Stimulated activated naive CD4-positive, alpha-beta T cell (primary cell): Measurements from ENCODE around the gene GTF2H2.
"Not testable (repeated sequence)": the region's sequence is repeated elsewhere in the genome, so short reads cannot be mapped to it uniquely, and the experiment has no call there.

Source experiments
- DNase-seq, 6 experiments: peaks; one replicate each; lab custom pipeline; 2025; lab: John Stamatoyannopoulos, UW

Gene GTF2H2

GRCh38 chr5:71067262-71067928, at the start of gene GTF2H2:
Gene GTF2H2, minus strand, starts transcription at chr5:71067676. Its CDS starts 4,913 bp downstream, at chr5:71062763.
- not testable (repeated sequence) for DNase-seq

DNA sequence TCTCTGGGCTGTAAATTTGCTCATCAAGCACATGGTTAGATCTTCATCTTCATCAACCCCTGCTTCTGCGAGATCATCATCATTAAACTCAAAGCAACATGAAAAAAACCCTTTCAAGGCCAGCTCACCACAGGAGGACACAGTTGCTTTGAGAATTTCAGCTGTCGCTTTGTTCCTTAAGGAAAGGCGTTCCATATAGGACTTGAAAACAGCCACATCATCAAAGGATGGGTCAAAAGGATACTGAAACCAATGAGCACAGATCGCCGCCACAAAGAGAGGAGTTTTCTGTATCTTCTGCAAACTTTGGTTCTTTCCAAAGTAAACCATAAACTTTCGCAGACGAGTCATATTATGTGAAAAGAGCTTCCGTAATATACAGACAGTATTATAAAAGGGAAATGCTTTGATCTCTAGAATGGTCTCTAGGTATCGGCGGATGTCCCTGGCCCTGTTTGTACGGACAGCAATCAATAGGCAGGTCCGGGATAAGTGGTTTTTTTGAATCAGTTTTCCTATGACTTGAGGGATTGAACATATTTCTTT, 42.3 kb upstream of the GTF2H2 start:
- DNase-seq, result not testable (repeated sequence)

DNA sequence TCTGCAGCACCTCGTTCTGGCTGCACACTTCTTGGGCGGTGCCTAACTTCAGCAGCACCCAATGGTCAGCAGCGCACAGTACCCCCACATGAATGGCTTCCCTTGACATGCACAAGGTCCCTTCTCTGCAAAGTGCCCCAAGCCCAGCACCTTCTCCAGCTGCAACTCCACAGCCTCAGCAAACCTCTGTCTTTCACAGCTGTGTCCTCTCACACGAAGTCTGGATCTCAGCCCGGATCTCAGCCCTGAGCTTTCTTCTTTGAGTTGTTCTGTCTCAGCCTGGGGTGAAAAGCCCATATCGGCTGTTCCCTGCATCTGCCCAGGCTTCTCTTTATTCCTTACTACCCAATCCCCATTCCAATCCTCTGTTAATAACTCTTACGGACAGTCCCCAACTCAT, 32.5 kb upstream of the GTF2H2 start:
- DNase-seq, result not testable (repeated sequence)

- DNase-seq, result not testable (repeated sequence)
These were observed 30.4 kb upstream of the GTF2H2 start for GRCh38 chr5:71097930-71098203.

DNA sequence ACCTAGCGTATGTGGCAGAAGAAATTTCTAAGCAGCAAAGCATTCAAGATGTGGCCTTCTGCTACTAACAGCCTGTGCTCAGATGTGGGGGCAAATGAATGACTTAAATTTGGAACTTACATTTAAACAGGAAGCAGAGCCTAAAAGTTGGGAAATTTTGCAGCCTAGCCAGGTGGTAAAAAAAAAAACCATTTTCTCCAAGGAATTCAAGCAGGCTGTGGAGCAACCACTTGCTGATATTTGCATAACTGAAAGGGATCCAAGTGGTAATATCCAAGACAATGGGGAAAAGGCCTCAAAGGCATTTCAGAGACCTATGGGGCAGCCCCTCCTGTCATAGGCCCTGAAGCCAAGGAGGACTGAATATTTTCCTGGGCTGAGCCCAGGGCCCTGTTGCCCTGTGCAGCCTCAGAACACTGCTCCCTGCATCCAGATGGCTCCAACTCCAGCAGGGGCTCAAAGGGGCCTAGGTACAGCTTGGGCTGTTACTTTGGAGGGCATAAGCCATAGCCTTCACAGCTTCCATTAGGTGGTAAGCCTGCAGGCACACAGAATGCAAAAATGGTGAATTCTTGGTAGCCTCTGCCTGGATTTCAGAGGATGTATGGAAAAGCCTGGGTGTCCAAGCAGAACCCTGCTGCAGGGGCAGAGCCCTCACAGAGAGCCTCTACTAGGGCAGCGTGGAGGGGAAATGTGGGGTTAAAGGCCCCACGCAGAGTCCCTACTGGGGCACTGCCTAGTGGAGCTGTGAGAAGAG, 29.9 kb upstream of the GTF2H2 start:
- DNase-seq, result not testable (repeated sequence)

DNA sequence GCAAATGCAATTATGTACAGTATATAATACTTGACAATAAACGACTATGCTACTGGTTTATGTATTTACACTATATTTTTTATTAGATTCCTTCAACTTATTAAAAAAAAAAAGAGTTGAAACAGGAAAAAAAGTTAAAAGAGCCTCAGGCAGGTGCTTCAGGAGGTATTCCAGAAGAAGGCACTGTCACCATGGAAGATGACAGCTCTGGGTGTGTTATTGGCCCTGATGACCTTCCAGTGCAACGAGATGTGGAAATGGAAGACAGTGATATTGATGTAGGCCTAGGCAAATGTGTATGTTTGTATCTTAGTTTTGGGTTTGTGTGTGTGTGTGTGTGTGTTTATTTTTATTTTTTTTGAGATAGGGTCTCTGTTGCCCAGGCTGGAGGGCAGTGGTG, 22.3 kb upstream of the GTF2H2 start:
- DNase-seq, result not testable (repeated sequence)

DNA sequence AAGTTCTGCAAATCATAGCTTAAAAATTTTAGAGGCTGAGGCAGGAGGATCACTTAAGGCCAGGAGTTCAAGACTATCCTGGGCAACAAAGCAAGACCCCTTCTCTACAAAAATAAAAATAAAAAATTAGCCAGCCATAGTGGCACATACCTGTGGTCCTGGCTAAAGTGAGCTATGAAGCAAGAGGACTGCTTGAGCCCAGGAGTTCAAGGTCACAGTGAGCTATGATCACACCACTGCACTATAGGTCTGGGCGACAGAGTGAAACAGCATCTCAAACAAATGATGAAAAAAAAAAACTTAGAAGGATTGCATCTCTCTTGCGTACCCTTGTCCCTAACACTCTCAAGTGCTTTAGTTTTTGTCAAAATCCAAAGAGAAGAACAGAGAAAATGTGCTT, 21.3 kb upstream of the GTF2H2 start:
- DNase-seq, result not testable (repeated sequence)

GRCh38 chr5:71086145-71086544, 18.7 kb upstream of the GTF2H2 start:
- DNase-seq, result not testable (repeated sequence)

- DNase-seq, result not testable (repeated sequence)
These were observed 17.0 kb upstream of the GTF2H2 start for GRCh38 chr5:71084280-71085063.

DNA sequence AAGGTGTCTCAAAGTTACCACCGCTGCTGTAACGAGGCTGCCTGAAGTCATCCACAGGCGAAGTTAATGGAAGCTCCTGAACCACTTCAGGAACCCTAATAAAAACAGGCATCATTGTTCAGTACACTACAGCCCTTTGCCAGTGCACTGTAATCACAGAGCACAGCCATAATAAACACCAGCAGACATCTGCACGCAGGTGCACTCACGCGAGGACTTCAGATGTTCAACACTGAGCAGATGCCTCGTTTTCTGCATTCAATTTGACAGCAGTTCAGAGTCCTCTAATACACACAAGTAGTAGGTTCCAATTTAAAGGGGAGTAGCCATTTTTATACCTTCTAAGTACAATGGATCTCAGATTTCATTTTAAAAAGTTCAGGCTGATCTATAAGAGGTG, 15.4 kb upstream of the GTF2H2 start:
- not testable (repeated sequence) for DNase-seq

- DNase-seq, result not testable (repeated sequence)
These were observed 14.9 kb upstream of the GTF2H2 start for GRCh38 chr5:71082340-71082739.

GRCh38 chr5:71061322-71061721, 6.2 kb downstream of the GTF2H2 start:
- DNase-seq, result not testable (repeated sequence)

DNA sequence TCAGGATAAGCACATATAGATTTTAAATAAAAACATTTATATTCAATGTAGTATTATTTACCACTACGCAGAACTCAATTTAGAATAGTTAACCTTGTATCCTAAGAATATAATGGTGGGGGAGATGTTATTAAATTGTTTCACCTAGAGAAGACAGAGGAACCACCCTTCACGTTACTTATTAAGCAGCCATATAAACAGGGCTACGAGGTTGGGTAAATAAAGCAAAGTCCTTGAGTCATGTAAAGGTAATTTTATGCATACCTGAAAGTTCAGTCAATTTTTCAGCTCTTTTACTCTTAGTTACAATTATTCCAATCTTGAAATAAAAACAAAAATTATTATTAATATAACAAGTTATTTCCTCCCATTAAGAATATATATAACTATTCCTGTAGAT, 8.1 kb downstream of the GTF2H2 start:
- not testable (repeated sequence) for DNase-seq

- not testable (repeated sequence) for DNase-seq
These were observed 22.7 kb downstream of the GTF2H2 start for GRCh38 chr5:71044808-71045207.

DNA sequence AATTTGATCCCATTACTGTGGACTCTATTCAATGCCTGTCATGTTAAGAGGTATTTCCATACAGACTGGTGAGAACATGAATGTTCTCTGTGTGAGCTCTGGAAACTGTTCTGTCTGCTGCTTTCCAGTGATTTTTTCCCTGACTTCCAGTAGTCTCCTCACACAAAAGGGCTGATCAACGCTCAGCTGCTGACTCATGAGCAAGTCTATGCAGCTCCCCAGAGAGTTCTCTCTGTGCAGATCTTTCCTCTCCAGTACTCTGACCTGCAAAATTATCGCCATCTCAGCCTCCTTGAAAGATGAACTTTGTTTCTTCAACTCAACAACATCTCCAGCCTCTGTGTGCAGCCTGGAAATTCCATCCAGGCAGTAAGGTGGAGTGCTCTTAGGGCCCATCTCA, 23.3 kb downstream of the GTF2H2 start:
- not testable (repeated sequence) for DNase-seq

GRCh38 chr5:71031046-71031776, 36.3 kb downstream of the GTF2H2 start:
- DNase-seq, result not testable (repeated sequence)

DNA sequence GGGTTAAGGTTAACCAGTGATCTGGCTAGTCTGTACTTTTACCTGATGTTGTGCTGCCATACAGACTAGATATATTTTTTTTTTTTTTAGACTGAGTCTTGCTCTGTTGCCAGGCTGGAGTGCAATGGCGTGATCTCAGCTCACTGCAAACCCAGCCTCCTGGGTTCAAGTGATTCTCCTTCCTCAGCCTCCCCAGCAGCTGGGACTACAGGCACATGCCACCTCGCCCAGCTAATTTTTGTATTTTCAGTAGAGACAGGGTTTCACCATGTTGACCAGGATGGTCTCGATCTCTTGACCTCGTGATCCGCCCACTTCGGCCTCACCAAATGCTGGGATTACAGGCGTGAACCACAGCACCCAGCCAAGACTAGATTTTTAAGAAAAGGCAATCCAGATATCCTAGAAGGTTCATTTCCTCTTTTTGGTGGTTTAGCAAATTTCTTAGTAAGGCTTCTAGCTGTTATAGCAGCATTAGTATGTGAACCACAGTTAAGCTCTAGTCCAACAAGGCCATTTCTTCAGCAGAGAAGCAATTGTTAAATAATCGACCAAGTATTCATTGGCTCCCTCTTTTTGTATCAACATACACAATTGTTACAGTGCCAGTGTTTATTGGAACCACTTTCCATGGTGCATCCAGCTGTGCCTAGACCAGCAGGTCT, 42.1 kb downstream of the GTF2H2 start, which contains the start of gene NAIP:
TSS of gene NAIP (minus strand) at position 51 of the 665 bp plus-strand sequence. CDS start 12,424 bp downstream, outside the sequence.
- not testable (repeated sequence) for DNase-seq

- not testable (repeated sequence) for DNase-seq
These were observed 46.8 kb downstream of the GTF2H2 start for GRCh38 chr5:71020643-71021042.

DNA sequence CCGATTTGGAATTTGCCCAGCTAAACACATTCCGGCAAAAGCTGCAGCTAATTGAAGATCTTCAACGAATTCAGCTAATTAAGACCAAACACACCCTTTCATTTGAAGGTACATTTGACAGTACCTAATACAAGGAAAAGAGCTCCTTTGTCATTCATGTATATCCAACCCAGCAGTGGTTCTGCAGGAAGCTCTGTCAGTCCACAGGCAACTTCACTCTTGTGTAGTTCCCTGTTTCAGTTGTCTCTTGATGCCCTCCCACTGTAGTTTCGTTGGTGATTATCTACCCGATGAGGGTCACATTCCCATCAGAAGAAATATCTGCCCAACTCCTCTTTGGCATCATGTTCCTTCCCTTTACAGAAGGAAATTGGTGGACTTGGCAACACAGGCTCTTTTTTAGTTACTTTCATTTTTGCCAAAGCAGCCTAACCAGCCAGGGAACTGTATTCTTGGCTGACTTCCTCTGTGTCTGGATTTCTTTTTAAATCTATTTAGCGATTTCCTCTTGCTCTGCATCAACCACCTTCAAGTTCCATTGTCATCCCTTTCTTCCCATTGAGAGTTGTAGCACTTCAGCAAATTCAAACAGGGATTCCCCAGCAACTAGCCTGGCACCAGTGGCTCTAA, 49.0 kb downstream of the GTF2H2 start:
- DNase-seq, result not testable (repeated sequence)

- DNase-seq, result no peak
These were observed 53.3 kb downstream of the GTF2H2 start for GRCh38 chr5:71014176-71014575.
